ENCODE results near the gene MTCL1.

The MTCL1 gene

GRCh38 chr18:8715599-8715998 is 10.2 kb downstream of the MTCL1 start:
- TF ChIP-seq SP1 (IDR thresholded peaks at IDR 0.05) (no peak), CTBP1 (IDR thresholded peaks at IDR 0.05; ENCODE audit: borderline replicate concordance) (no peak), FOXA1 (IDR thresholded peaks at IDR 0.05) (no peak), NFRKB (IDR thresholded peaks at IDR 0.05) (no peak), HDGF (IDR thresholded peaks at IDR 0.05; ENCODE audit: borderline replicate concordance) (no peak), TARDBP (IDR thresholded peaks at IDR 0.05) (no peak), BHLHE40 (IDR thresholded peaks at IDR 0.05; ENCODE audit: borderline replicate concordance) (no peak), FOXM1 (IDR thresholded peaks at IDR 0.05; ENCODE audit: borderline replicate concordance) (no peak), LEF1 (IDR thresholded peaks at IDR 0.05; ENCODE audit: borderline replicate concordance) (no peak), L3MBTL2 (conservative IDR thresholded peaks at IDR 0.05) (no peak), ELF4 (IDR thresholded peaks at IDR 0.05) (no peak), FOXK2 (IDR thresholded peaks at IDR 0.05) (no peak), SUZ12 (IDR thresholded peaks at IDR 0.05) (no peak), ARNT (IDR thresholded peaks at IDR 0.05) (no peak), PKNOX1 (IDR thresholded peaks at IDR 0.05) (no peak), ZNF384 (IDR thresholded peaks at IDR 0.05) (no peak)
- DNase-seq (ENCODE audit: extremely low spot score), result no peak
- POLR2A ChIA-PET, result no interaction called here
- CTCF ChIA-PET, result interaction anchor here (0.6 kb wide), 1 partner anchor 267 kb away, joined by 4 read pairs; no protein-coding TSS in a partner anchor

DNA sequence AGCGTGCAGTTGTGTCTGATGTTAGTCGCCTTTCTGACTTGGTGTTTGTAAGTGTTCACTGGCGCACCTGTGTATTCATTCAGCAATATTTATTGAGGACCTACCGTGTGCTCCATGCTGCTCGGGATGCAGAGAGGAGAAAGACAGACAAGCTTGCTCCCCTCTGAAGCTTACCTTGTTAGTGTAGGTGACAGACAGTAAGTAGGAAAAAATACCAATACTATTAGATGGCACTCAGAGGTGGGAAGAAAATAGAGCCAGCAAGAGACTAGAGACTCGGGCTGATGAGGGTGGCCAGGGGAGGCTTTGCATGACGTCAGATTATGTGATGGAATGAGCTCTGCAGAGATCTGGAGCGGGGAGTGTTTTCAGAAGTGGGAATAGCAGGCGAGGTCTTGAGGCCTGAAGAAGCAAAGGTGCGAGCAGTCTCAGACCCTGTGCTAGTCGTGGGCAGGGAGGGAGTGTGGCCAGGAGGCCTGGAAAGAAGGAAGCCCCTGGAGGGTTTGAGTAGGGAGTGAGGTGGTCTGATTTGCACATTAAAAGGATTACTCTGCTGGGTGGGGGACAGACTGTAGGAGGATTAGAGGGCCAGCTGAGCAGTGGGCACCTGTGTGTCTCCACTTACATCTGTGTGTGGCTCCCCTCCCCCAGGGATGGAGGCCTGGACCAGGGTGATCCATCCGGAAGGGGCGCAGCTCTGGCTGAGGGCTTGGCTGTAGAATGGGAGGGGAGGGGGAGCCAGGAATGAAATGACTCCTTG is 11.8 kb downstream of the MTCL1 start:
- CTCF ChIA-PET, result interaction anchor here (1.0 kb wide), 1 partner anchor 83 kb away, joined by 3 read pairs; no protein-coding TSS in a partner anchor
- TF ChIP-seq ARNT (IDR thresholded peaks at IDR 0.05) (no peak), HDGF (IDR thresholded peaks at IDR 0.05; ENCODE audit: borderline replicate concordance) (no peak), FOXA1 (IDR thresholded peaks at IDR 0.05) (no peak), TARDBP (IDR thresholded peaks at IDR 0.05) (no peak), PKNOX1 (IDR thresholded peaks at IDR 0.05) (no peak), FOXM1 (IDR thresholded peaks at IDR 0.05; ENCODE audit: borderline replicate concordance) (no peak), SP1 (IDR thresholded peaks at IDR 0.05) (no peak), ZNF384 (IDR thresholded peaks at IDR 0.05) (no peak), ELF4 (IDR thresholded peaks at IDR 0.05) (no peak), SUZ12 (IDR thresholded peaks at IDR 0.05) (no peak), CTBP1 (IDR thresholded peaks at IDR 0.05; ENCODE audit: borderline replicate concordance) (no peak), LEF1 (IDR thresholded peaks at IDR 0.05; ENCODE audit: borderline replicate concordance) (no peak), L3MBTL2 (conservative IDR thresholded peaks at IDR 0.05) (no peak), BHLHE40 (IDR thresholded peaks at IDR 0.05; ENCODE audit: borderline replicate concordance) (no peak), NFRKB (IDR thresholded peaks at IDR 0.05) (no peak), FOXK2 (IDR thresholded peaks at IDR 0.05) (no peak)
- POLR2A ChIA-PET, result interaction anchor here (1.0 kb wide), 1 partner anchor 10 kb away, joined by 5 read pairs; no protein-coding TSS in a partner anchor
- no peak for DNase-seq (ENCODE audit: extremely low spot score)

DNA sequence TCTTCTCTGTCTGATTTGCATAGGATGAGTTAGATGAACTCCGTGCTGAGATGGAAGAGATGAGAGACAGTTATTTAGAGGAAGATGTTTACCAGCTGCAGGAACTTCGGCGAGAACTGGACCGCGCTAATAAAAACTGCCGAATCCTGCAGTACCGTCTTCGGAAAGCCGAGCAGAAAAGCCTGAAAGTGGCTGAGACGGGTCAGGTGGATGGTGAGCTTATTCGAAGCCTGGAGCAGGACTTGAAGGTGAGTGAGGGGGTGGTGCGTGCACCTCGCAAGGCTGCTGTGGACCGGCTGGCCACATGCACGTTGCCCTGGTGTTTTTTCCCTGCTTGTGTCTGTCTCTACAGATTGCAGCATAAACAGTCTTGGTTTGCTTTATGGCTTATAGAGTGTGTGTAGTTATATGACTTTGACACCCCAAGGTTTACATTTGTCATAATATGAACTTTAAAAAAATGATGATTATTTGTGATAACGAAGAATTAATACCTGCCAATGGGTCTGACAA is 13.1 kb downstream of the MTCL1 start:
- no peak for DNase-seq (ENCODE audit: extremely low spot score)
- TF ChIP-seq L3MBTL2 (conservative IDR thresholded peaks at IDR 0.05), result no peak
- TF ChIP-seq SUZ12 (IDR thresholded peaks at IDR 0.05), result no peak
- TF ChIP-seq TARDBP (IDR thresholded peaks at IDR 0.05), result no peak
- TF ChIP-seq ZNF384 (IDR thresholded peaks at IDR 0.05), result no peak
- no peak for TF ChIP-seq SP1 (IDR thresholded peaks at IDR 0.05)
- TF ChIP-seq BHLHE40 (IDR thresholded peaks at IDR 0.05; ENCODE audit: borderline replicate concordance), result no peak
- POLR2A ChIA-PET, result interaction anchor here (1.0 kb wide), 1 partner anchor 11 kb away, joined by 3 read pairs; no protein-coding TSS in a partner anchor
- CTCF ChIA-PET, result no interaction called here

GRCh38 chr18:8719192-8719591 is 13.8 kb downstream of the MTCL1 start:
- TF ChIP-seq NFRKB (IDR thresholded peaks at IDR 0.05) (no peak), ELF4 (IDR thresholded peaks at IDR 0.05) (no peak), L3MBTL2 (conservative IDR thresholded peaks at IDR 0.05) (no peak), CTBP1 (IDR thresholded peaks at IDR 0.05; ENCODE audit: borderline replicate concordance) (no peak), FOXK2 (IDR thresholded peaks at IDR 0.05) (no peak), PKNOX1 (IDR thresholded peaks at IDR 0.05) (peak; percentile 66)
- no peak for DNase-seq (ENCODE audit: extremely low spot score)
- CTCF ChIA-PET, result no interaction called here

DNA sequence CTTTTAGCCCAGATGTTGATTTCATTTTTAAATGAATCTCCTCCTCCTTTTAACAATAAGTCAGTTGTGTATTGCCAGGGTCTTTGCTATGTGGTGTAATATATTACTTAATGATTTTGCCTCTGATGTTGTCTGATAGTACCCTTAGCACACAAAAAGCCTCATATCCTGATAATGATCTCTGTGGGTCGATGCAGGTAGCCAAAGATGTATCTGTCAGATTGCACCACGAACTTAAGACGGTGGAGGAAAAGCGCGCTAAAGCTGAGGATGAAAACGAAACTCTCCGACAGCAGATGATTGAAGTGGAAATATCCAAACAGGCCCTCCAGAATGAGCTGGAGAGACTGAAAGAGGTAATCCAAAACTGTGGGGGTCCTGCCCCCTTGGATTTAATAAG is 14.8 kb downstream of the MTCL1 start:
- TF ChIP-seq LEF1 (IDR thresholded peaks at IDR 0.05; ENCODE audit: borderline replicate concordance) (no peak), L3MBTL2 (conservative IDR thresholded peaks at IDR 0.05) (no peak), ARNT (IDR thresholded peaks at IDR 0.05) (no peak), PKNOX1 (IDR thresholded peaks at IDR 0.05) (no peak), BHLHE40 (IDR thresholded peaks at IDR 0.05; ENCODE audit: borderline replicate concordance) (no peak), ZNF384 (IDR thresholded peaks at IDR 0.05) (no peak), FOXA1 (IDR thresholded peaks at IDR 0.05) (no peak), CTBP1 (IDR thresholded peaks at IDR 0.05; ENCODE audit: borderline replicate concordance) (no peak), FOXM1 (IDR thresholded peaks at IDR 0.05; ENCODE audit: borderline replicate concordance) (no peak), TARDBP (IDR thresholded peaks at IDR 0.05) (no peak), ELF4 (IDR thresholded peaks at IDR 0.05) (no peak), SP1 (IDR thresholded peaks at IDR 0.05) (no peak)
- DNase-seq (ENCODE audit: extremely low spot score), result no peak
- ChIA-PET CTCF (no interaction called here), POLR2A (no interaction called here)

More at GRCh38 chr18:8719192-8719591, 13.8 kb downstream of the MTCL1 start:
- POLR2A ChIA-PET, result no interaction called here
